Effector memory CD8-positive, alpha-beta T cell (primary cell): ENCODE data around the gene RYR3.

ENCODE experiments used
- ATAC-seq: fragments of 150-1000 bp; cut with Tn5 transposase; replicated peaks from 2 replicates; pipeline ENCODE4 v1.10.0; 2021; ENCODE audit warnings: mild to moderate bottlenecking, moderate library complexity
- DNase-seq, 3 experiments: peaks; one replicate each; pipeline ENCODE4 v3.0.0; 2021
- H3K27ac Mint-ChIP-seq, 2 donors: one replicate each; pipeline ENCODE4 v1.8.0; 2022; ENCODE audit warnings: mild to moderate bottlenecking in 2 of 2, mixed read lengths in 2 of 2, moderate library complexity in 2 of 2
- H3K27me3 Mint-ChIP-seq, 2 donors: one replicate each; pipeline ENCODE4 v1.8.0; 2022; ENCODE audit warnings: mixed read lengths in 2 of 2
- H3K36me3 Mint-ChIP-seq: one replicate; pipeline ENCODE4 v1.8.0; 2022; ENCODE audit warnings: mild to moderate bottlenecking, moderate library complexity, mixed read lengths; ENCODE audit not compliant: insufficient read depth
- H3K4me1 Mint-ChIP-seq, 2 donors: one replicate each; pipeline ENCODE4 v1.8.0; 2022; ENCODE audit warnings: low read depth in 2 of 2, mixed read lengths in 2 of 2
- H3K4me3 Mint-ChIP-seq, 2 donors: one replicate each; pipeline ENCODE4 v1.8.0; 2022; ENCODE audit warnings: mild to moderate bottlenecking in 2 of 2, mixed read lengths in 2 of 2, moderate library complexity in 2 of 2
- H3K9me3 Mint-ChIP-seq, 2 donors: one replicate each; pipeline ENCODE4 v1.8.0; 2022; ENCODE audit warnings: mixed read lengths in 2 of 2

RYR3 gene

DNA sequence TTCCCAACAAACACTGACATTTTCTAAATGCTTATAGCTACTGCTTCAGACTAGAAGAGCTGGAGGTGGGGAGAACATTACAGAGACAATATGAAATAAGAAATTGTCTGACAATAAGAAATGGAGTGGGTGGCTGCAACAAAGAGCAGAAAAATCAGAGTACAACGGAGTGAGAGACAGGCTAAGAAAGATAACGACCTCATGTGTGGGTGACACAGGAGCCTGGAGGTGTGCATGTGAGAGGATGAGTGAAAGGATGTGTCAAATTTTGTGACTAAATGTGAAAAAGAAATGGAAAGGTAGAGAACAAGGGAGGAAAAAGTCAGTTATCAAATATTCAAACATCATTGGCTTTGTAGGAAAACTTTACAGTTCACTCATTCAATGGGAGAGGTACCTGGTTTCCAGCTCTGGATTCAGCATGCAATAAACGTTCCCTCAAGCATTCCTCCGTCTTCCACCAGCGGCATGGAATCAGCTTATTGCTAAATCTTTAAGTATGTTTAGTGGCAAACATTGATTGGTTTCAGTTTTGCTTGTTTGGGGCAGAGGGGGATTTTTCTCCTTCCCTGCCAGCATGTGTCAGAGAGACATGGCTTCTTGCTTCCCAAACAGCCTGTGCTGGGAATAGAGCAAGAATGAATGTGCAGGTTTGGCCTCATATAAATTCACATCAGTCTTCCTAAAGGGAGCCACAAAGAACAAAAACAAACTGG lies 553.8 kb downstream of the RYR3 start:
- Mint-ChIP-seq H3K4me3 (no peak overlapping the region), H3K36me3 (peaks cover 3% of the 10 kb centered on the region), H3K27ac (no peak overlapping the region), H3K9me3 (no peaks in the 10 kb centered on the region), H3K4me1 (no peaks in the 10 kb centered on the region), H3K27me3 (no peaks in the 10 kb centered on the region)
- ATAC-seq (no peak), DNase-seq (no peak)

GRCh38 chr15:33865416-33865815 lies 554.6 kb downstream of the RYR3 start:
- no peaks in the 10 kb centered on the region for H3K27me3 Mint-ChIP-seq
- no peak overlapping the region for H3K27ac Mint-ChIP-seq
- H3K9me3 Mint-ChIP-seq: no peaks in the 10 kb centered on the region
- DNase-seq: no peak
- no peak for ATAC-seq
- H3K4me3 Mint-ChIP-seq: no peak overlapping the region
- H3K36me3 Mint-ChIP-seq: peaks cover 3% of the 10 kb centered on the region
- peaks cover 0 to 2% of the 10 kb centered on the region in 2 donors for H3K4me1 Mint-ChIP-seq

DNA sequence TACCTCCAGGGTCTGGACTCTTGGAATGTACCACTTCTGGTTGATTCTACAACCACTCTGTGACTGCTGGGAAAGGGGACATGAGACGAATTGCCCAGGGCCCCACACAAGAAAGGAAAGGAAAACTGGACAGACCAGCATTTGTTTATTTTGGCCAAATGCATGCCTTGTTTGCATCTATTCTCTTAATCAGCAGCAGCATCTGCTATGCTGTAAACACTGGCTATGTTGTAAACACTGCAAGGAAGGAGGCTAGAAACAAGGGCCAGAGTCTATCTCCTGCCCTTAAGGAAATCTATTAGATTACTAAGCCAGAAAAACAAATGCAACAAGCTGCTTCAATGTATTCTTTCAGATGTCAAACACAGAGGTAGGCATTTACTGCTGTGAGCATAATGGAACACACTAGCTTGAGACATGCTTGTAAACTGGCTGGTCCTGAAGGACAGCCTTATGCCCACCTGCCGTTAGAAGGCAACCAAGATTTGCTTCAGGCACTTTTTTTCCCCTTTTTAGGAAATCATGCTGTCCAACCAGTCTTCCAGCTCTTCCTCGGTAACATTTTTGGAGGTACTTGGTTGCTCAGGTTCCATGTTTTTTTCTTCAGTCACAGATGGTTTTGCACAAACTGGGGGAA lies 555.5 kb downstream of the RYR3 start:
- no peaks in the 10 kb centered on the region for H3K9me3 Mint-ChIP-seq
- H3K36me3 Mint-ChIP-seq: peaks cover 3% of the 10 kb centered on the region
- H3K4me1 Mint-ChIP-seq: peaks cover 0 to 2% of the 10 kb centered on the region in 2 donors
- no peak for ATAC-seq
- H3K4me3 Mint-ChIP-seq: no peak overlapping the region
- no peak for DNase-seq
- H3K27me3 Mint-ChIP-seq: no peaks in the 10 kb centered on the region
- no peak overlapping the region for H3K27ac Mint-ChIP-seq

DNA sequence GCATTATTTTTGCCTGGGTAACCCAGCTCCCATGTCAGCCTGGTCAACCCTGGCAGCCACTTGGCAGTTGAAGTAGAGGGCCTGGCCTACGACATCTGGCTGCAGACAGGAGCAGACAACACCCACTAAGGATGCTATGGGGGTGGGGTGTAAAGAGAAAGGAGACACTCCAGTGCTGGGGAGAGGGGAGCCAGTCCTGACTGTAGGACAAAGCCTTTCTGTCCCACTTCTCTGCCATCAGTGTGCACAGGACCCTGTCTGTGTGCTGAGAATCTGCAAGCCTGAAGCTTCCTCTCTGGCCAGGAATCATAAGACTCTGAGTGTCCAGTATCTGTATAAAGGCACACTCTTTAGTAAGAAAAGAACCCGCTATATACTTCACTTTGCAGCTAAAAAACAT lies 561.2 kb downstream of the RYR3 start:
- Mint-ChIP-seq H3K27me3 (no peaks in the 10 kb centered on the region), H3K9me3 (no peaks in the 10 kb centered on the region), H3K4me3 (no peak overlapping the region), H3K36me3 (no peaks in the 10 kb centered on the region), H3K4me1 (peaks cover 0 to 2% of the 10 kb centered on the region in 2 donors), H3K27ac (no peak overlapping the region)
- ATAC-seq: no peak
- DNase-seq: no peak

DNA sequence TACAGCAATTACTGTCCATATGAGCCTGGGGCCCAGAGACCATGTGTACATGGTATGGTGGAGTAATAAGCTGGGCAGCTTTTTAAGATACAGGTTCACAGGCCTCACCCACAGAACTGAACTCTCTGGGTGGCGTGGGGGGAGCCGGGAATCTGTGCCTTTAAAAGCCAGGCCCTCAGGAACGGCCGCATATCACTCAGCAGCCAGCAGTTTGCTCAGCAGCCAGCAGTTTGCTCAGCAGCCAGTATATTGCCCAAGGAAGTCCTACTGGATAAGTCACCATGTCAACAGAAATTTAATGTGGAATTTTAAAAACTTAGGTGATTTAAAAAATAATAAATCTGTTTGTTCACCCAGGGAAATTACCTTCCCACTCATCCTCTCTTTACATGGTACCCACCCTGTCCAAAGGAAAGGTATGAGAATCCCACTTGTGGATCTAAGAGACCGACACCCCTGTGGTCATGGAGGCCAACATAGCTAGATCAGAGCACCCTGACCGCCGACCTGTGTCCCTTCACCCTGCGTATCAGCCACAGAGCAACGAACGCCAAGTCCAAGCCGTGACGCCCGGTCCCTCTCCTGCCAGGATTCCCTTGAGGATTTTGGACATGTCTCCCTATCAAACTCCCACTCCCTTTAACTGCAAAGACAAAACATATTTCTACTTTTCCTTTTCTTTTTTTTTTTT lies 561.8 kb downstream of the RYR3 start:
- H3K9me3 Mint-ChIP-seq: no peaks in the 10 kb centered on the region
- H3K27me3 Mint-ChIP-seq: no peaks in the 10 kb centered on the region
- ATAC-seq (no peak), DNase-seq (no peak)
- H3K4me1 Mint-ChIP-seq: peaks cover 0 to 2% of the 10 kb centered on the region in 2 donors
- H3K27ac Mint-ChIP-seq: no peak overlapping the region
- no peaks in the 10 kb centered on the region for H3K36me3 Mint-ChIP-seq
- no peak overlapping the region for H3K4me3 Mint-ChIP-seq

- Mint-ChIP-seq H3K27ac (no peak overlapping the region), H3K9me3 (no peaks in the 10 kb centered on the region), H3K36me3 (no peaks in the 10 kb centered on the region), H3K27me3 (no peaks in the 10 kb centered on the region), H3K4me3 (no peak overlapping the region), H3K4me1 (peaks cover 0 to 2% of the 10 kb centered on the region in 2 donors)
- DNase-seq (no peak), ATAC-seq (no peak)
These were observed 563.4 kb downstream of the RYR3 start for GRCh38 chr15:33874156-33874555.

DNA sequence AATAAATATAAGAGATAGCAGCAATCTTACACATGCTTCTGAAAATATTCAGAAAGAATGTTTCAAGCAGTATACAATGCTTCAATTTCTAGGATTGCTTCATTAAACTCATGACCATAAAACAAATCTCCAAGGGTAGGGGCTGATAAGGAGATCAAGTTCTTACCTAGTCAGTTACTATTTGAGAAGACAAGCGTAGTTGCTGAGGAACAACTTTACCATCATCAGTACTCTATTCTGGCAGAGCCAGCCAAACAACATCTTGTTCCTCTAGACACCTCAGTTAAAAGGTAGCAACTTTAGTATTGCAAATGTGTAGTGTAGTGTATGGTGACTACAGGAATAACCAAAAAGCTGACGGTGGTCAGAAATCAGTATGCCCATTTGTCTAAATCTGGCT lies 572.2 kb downstream of the RYR3 start:
- DNase-seq (no peak), ATAC-seq (no peak)
- H3K4me3 Mint-ChIP-seq: no peak overlapping the region
- H3K27me3 Mint-ChIP-seq: no peaks in the 10 kb centered on the region
- H3K4me1 Mint-ChIP-seq: peaks cover 0 to 3% of the 10 kb centered on the region in 2 donors
- H3K36me3 Mint-ChIP-seq: no peaks in the 10 kb centered on the region
- peaks cover 0 to 5% of the 10 kb centered on the region in 2 donors for H3K9me3 Mint-ChIP-seq
- no peak overlapping the region for H3K27ac Mint-ChIP-seq

DNA sequence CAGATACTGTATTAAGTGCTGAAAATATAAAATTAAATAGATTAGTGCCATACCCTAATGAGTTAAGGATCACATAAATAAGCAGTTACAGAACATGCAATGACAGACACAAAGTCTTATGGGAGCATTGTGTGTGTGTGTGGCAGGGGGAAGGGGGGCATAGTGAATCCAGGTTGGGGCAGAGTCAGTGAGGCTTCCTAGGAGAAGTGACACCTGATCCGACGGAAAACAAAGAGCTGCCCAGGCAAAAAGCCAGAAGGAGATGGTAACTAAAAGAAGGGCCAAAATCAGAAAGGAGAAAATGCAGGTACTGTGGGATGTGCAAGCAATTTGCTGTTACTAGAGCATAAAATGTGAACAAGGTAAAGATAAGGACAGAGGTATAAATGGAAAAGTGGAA lies 577.4 kb downstream of the RYR3 start:
- H3K36me3 Mint-ChIP-seq: no peaks in the 10 kb centered on the region

GRCh38 chr15:33894193-33894592 lies 583.4 kb downstream of the RYR3 start:
- Mint-ChIP-seq H3K4me3 (no peak overlapping the region), H3K27ac (no peak overlapping the region)
- no peak for ATAC-seq

More for the DNA sequence above, 577.4 kb downstream of the RYR3 start:
- Mint-ChIP-seq H3K4me1 (no peaks in the 10 kb centered on the region), H3K27me3 (no peaks in the 10 kb centered on the region), H3K27ac (no peak overlapping the region), H3K9me3 (peaks cover 0 to 5% of the 10 kb centered on the region in 2 donors), H3K4me3 (no peak overlapping the region)
- DNase-seq (no peak), ATAC-seq (no peak)

GRCh38 chr15:33902043-33902442 lies 591.3 kb downstream of the RYR3 start:
- H3K9me3 Mint-ChIP-seq: no peaks in the 10 kb centered on the region
- no peaks in the 10 kb centered on the region for H3K36me3 Mint-ChIP-seq
- H3K4me3 Mint-ChIP-seq: no peak overlapping the region
- H3K27ac Mint-ChIP-seq: no peak overlapping the region
- H3K4me1 Mint-ChIP-seq: peaks cover 0 to 4% of the 10 kb centered on the region in 2 donors
- DNase-seq (no peak), ATAC-seq (no peak)
- no peaks in the 10 kb centered on the region for H3K27me3 Mint-ChIP-seq

More at GRCh38 chr15:33894193-33894592, 583.4 kb downstream of the RYR3 start:
- H3K4me1 Mint-ChIP-seq: peaks cover 0 to 4% of the 10 kb centered on the region in 2 donors
- no peak for DNase-seq
- H3K9me3 Mint-ChIP-seq: no peaks in the 10 kb centered on the region
- no peaks in the 10 kb centered on the region for H3K36me3 Mint-ChIP-seq
- no peaks in the 10 kb centered on the region for H3K27me3 Mint-ChIP-seq

DNA sequence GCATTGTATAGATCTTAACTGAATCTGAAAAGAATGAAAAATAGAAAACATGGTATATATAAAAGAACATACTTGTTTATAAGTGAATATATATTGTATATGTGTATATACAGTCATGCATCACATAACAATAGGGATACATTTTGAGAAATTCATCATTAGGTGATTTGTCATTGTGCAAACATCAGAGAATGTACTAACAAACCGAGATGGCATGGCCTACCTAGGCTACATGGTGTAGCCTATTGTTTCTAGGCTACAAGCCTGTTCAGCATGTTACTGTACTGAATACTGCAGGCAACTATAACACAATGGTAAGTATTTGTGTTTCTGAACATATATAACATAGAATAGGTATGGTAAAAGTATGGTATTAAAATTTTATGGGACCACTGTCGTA lies 592.9 kb downstream of the RYR3 start:
- H3K27ac Mint-ChIP-seq: no peak overlapping the region
- H3K27me3 Mint-ChIP-seq: no peaks in the 10 kb centered on the region
- no peak overlapping the region for H3K4me3 Mint-ChIP-seq
- H3K9me3 Mint-ChIP-seq: no peaks in the 10 kb centered on the region
- ATAC-seq (no peak), DNase-seq (no peak)
- H3K36me3 Mint-ChIP-seq: no peaks in the 10 kb centered on the region
- H3K4me1 Mint-ChIP-seq: peaks cover 0 to under 1% of the 10 kb centered on the region in 2 donors

GRCh38 chr15:33907326-33907725 lies 596.6 kb downstream of the RYR3 start:
- H3K27me3 Mint-ChIP-seq: no peaks in the 10 kb centered on the region
- H3K36me3 Mint-ChIP-seq: no peaks in the 10 kb centered on the region
- peaks cover 0 to 12% of the 10 kb centered on the region in 2 donors for H3K4me1 Mint-ChIP-seq
- DNase-seq: no peak
- no peaks in the 10 kb centered on the region for H3K9me3 Mint-ChIP-seq
- H3K4me3 Mint-ChIP-seq: no peak overlapping the region
- no peak overlapping the region for H3K27ac Mint-ChIP-seq
- ATAC-seq: no peak

- Mint-ChIP-seq H3K4me1 (peaks cover 0 to 12% of the 10 kb centered on the region in 2 donors), H3K9me3 (no peaks in the 10 kb centered on the region), H3K4me3 (no peak overlapping the region), H3K27me3 (no peaks in the 10 kb centered on the region), H3K36me3 (no peaks in the 10 kb centered on the region), H3K27ac (no peak overlapping the region)
- ATAC-seq (no peak), DNase-seq (no peak)
These were observed 597.6 kb downstream of the RYR3 start for GRCh38 chr15:33908406-33908805.

DNA sequence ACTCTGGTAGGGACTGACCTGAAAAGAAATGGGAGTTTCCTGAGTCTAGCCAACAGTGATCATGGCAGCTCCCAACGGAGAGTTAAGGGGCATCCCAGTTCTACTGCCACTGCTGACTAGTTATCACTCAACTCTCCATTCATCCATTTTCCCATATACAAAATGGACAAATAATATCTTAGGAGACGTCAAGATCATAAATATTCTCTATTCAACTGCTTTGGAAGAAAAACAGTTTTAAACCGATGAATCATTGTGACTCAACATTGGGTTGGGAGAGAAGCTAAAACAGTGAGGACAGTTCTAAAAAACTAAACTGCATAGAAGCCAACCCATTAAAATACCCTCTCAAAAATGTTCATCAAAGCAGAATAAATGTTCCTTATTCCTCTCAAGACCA lies 600.0 kb downstream of the RYR3 start:
- ATAC-seq (no peak), DNase-seq (no peak)
- Mint-ChIP-seq H3K27me3 (no peaks in the 10 kb centered on the region), H3K9me3 (no peaks in the 10 kb centered on the region), H3K27ac (no peak overlapping the region), H3K4me3 (no peak overlapping the region), H3K4me1 (peaks cover 4 to 24% of the 10 kb centered on the region in 2 donors), H3K36me3 (peaks cover 3% of the 10 kb centered on the region)
